Measurements from ENCODE around the gene BICD1. TPM values are rescaled to one million over a fixed set of nuclear protein-coding genes. Genes with fewer than 3 reads are reported as not detected.

The BICD1 gene
- total and polyA plus RNA-seq, 2 experiments from 2014 or later, result 59.3 to 83.6 TPM

DNA sequence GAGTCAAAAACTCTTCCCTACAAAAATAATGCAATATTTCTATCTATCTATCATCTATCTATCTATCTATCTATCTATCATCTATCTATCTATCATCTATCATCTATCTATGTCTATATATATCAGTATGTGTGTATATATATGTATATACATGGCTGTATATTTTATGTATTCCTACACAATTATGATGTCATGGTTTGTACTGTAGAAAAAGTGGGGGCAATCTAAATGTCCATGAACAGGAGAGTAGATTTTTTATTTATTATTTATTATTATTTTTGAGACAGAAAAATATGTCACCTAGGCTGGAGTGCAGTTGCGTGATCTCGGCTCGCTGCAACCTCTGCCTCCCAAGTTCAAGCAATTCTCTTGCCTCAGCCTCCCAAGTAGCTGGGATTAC, 45.6 kb upstream of the BICD1 start:
- Mint-ChIP-seq H3K4me3 (no peak overlapping the region), H3K4me1 (peaks cover 7% of the 10 kb centered on the region), H3K9me3 (peaks cover 9% of the 10 kb centered on the region; the same call in 2 of the 3 replicates), H3K36me3 (ENCODE audit: low read depth) (peaks cover 5% of the 10 kb centered on the region; the same call in 2 of the 3 replicates), H3K27ac (no peak overlapping the region), H3K27me3 (ENCODE audit: insufficient read depth, low read depth, poor library complexity) (peaks cover 6% of the 10 kb centered on the region)
- ATAC-seq, result no peak
- Histone ChIP-seq H3K4me2 (no peak overlapping the region), H3K4me3 (no peak overlapping the region), H3K79me2 (replicated peaks; ENCODE audit: insufficient read depth) (no peaks in the 10 kb centered on the region), H3K9me2 (ENCODE audit: insufficient read depth) (no peaks in the 10 kb centered on the region), H3K4me1 (ENCODE audit: insufficient read depth) (peaks cover 11% of the 10 kb centered on the region), H3K36me3 (ENCODE audit: insufficient read depth) (no peaks in the 10 kb centered on the region), H3K27ac (ENCODE audit: low read depth) (no peak overlapping the region), H3F3A (replicated peaks; ENCODE audit: low read depth) (no peaks in the 10 kb centered on the region), H4K20me1 (replicated peaks; ENCODE audit: insufficient read depth) (no peaks in the 10 kb centered on the region), H3K27me3 (ENCODE audit: insufficient read depth) (no peaks in the 10 kb centered on the region), H2AFZ (no peak overlapping the region)
- no peak for DNase-seq (ENCODE audit: low spot score)
- TF ChIP-seq POLR2AphosphoS5 (IDR thresholded peaks at IDR 0.05; ENCODE audit: low read depth) (no peak), JUNB (IDR thresholded peaks at IDR 0.05; ENCODE audit: unreplicated experiment) (no peak), NANOG (IDR thresholded peaks at IDR 0.05; ENCODE audit: borderline replicate concordance) (no peak), EZH2phosphoT487 (IDR thresholded peaks at IDR 0.05; ENCODE audit: unreplicated experiment) (no peak), ZNF114 (CRISPR knock-in tag; IDR thresholded peaks at IDR 0.05) (no peak), ZNF331 (CRISPR knock-in tag; IDR thresholded peaks at IDR 0.05; ENCODE audit: low read depth) (no peak), ZNF462 (CRISPR knock-in tag; IDR thresholded peaks at IDR 0.05) (no peak), REST (IDR thresholded peaks at IDR 0.05; ENCODE audit: unreplicated experiment) (no peak), ETS1 (IDR thresholded peaks at IDR 0.05) (no peak)
